NCI-H2227 (cell line): ENCODE data around the gene MBD4.
"Not testable (repeated sequence)": the region's sequence is repeated elsewhere in the genome, so short reads cannot be mapped to it uniquely, and the experiment has no call there.

ENCODE experiments used
- DNase-seq: peaks from one replicate; lab custom pipeline; 2025; ENCODE audit not compliant: unreplicated experiment; lab: John Stamatoyannopoulos, UW

MBD4 gene

DNA sequence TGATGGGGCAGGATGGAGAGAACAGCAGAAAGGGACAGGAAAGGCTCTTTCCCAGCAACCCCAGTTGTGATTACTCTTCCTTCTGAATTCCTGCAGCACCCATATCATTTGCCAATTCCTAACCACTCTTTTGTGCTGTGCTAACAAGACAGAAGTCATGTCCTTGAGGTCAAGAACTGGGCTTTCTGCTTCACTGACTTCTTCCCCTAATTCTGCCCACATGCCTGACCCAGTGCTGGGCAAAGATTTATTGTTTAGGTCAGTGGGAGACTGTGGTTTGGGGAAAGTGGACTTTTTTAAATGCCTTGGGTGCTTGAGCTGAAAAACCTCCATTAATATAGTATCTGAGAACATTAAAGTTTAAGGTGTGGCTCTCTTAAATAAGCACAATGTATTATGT is 7.1 kb downstream of the MBD4 start:
- DNase-seq, result no peak

DNA sequence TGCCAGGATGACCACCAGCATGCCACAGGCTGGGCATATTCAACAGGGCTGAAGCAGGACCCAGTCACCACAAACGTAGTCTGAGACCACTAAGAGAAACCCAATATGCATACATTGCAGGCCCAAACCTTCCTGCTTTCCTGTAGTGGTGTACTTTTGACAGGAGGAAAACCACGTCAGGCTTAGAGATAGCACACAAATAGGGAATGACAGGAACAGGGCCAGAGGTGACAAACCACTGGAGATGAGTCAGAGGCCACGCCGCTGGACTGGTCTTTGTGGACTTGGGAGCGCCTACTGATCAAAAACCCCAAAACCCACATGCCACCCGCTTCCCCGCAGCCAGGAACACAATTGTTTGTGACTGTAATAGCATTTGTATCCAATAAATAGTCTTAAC is 7.7 kb downstream of the MBD4 start:
- no peak for DNase-seq

- DNase-seq, result no peak
Observed at GRCh38 chr3:129429602-129430001, 10.1 kb downstream of the MBD4 start.

DNA sequence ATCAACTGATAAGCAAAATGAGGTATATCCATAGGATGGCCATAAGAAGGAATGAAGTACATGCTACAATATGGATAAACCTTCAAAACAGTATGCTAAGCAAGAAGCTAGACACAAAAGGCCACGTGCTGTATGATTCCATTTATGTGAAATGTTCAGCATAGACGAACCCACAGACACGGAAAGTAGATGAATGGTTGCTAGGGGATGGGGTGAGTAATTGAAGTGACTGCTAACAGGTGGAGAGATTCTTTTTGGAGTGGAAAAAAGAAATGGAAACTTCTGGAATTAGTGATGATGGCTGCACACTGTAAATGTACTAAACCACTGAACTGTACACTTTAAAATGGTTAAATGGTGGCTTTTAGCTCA is 10.7 kb downstream of the MBD4 start:
- DNase-seq, result no peak

GRCh38 chr3:129428376-129429079 is 11.2 kb downstream of the MBD4 start, which contains the start of gene EFCAB12:
Gene EFCAB12 (minus strand): TSS chr3:129428636. CDS start chr3:129428488, 148 bp downstream.
- DNase-seq, result peak; percentile 96

DNA sequence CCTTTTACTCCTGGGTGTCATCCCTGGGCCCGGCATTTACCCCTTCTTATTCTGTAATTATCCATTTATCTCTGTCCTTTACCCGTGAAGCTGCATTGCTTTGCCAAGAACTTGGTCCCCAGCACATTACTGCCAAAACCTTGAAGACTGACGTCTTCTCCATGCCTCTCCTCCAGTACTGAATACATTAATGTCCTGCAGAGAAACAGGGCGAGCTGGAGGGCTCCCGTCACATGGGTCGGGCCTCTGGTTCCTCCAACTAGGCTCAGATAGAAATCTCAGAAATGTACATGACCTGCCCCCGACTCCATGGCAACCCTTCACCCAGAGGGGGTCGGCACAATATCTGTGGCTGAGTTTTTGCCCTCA is 11.8 kb downstream of the MBD4 start:
- DNase-seq, result no peak

GRCh38 chr3:129425619-129426018 is 14.1 kb downstream of the MBD4 start:
- no peak for DNase-seq

- no peak for DNase-seq
Observed at GRCh38 chr3:129425213-129425612, 14.5 kb downstream of the MBD4 start.

- no peak for DNase-seq
Observed at GRCh38 chr3:129424185-129424841, 15.4 kb downstream of the MBD4 start.

GRCh38 chr3:129422897-129423296 is 16.9 kb downstream of the MBD4 start:
- DNase-seq, result no peak

GRCh38 chr3:129421988-129422745 is 17.6 kb downstream of the MBD4 start:
- no peak for DNase-seq

- DNase-seq, result no peak
Observed at GRCh38 chr3:129421236-129421883, 18.4 kb downstream of the MBD4 start.

DNA sequence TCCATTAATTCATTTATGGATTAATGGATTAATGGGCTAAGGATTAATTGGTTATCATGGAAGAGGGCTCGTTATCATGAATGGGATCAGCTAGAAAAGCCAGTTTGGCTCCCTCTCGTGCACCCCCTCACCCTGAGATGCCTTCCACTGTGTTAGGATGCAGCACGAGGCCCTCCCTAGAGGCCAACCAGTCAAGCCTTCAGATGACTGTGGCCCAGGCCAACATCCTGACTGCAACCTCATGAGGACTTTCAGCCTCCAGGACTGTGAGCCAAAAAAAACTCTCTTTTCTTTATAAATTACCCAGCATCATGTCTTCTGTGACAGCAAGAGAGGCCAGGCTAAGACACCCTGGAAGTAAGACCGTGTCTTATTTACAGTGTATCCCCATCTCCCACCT is 20.3 kb downstream of the MBD4 start:
- no peak for DNase-seq

GRCh38 chr3:129418041-129418973 is 21.4 kb downstream of the MBD4 start:
- DNase-seq, result no peak

GRCh38 chr3:129417326-129417725 is 22.4 kb downstream of the MBD4 start:
- no peak for DNase-seq

DNA sequence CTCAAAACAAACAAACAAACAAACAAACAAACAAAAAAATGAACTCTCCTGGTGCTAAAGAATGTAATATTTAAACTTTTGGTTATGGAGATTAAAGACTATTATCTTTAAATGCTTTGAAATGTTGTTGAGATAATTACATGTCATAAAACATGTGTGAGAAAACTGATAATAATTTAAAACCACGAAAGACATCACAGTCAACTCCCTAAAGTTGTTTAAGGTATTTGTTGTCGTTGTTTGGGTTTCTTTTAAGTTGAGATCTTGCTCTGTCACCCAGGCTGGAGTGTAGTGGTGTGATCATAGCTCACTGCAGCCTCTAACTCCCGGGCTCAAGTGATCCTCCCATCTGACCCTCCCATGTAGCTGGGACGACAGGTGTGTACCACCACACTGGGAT is 23.3 kb downstream of the MBD4 start:
- DNase-seq, result no peak

GRCh38 chr3:129415830-129416229 is 23.9 kb downstream of the MBD4 start:
- DNase-seq, result no peak

DNA sequence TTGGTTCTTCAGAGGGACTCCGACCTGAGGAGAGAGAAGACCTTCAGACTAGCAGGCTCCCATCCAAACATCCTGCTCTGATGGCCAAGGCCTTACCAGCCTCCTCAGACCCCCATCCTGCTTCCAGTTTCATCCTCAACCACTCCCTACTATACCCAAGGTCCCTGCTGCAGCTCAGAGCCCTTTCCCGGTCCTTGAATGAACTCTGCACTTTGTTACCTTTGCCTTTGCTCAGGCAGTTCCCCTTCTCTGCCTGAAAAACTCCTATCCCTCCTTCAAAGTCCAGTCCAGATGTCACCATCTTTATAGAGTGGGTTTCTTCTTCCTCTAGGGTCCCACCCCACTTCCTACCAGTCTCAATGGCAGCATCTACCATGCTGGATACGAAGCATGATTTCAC is 24.4 kb downstream of the MBD4 start:
- no peak for DNase-seq

GRCh38 chr3:129413687-129414506 is 25.9 kb downstream of the MBD4 start:
- DNase-seq, result no peak

- DNase-seq, result not testable (repeated sequence)
Observed at GRCh38 chr3:129413238-129413637, 26.5 kb downstream of the MBD4 start.
